Karpas-422 (cell line): ENCODE measurements around the gene PLK1. TPM values are rescaled to one million over a fixed set of nuclear protein-coding genes. Genes with fewer than 3 reads are reported as not detected.

Experiments
- DNase-seq: peaks from one replicate; pipeline ENCODE4 v3.0.0-alpha.2; 2015
- H2AFZ ChIP-seq: fragments of 200-600 bp; sonication (generic); 2 replicates; pipeline ENCODE4 v1.6.1; 2014; ENCODE audit warnings: antibody characterized with exemption, low read length, mixed read lengths
- H3K27ac ChIP-seq: fragments of 200-600 bp; sonication (generic); 2 replicates; pipeline ENCODE4 v1.5.1; 2014; ENCODE audit warnings: mild to moderate bottlenecking, low read length, moderate library complexity
- H3K27me3 ChIP-seq: fragments of 200-600 bp; sonication (generic); 2 replicates; pipeline ENCODE4 v1.6.1; 2014; ENCODE audit warnings: low read length, mixed read lengths
- H3K36me3 ChIP-seq: fragments of 200-600 bp; sonication (generic); 2 replicates; pipeline ENCODE4 v1.6.1; 2014; ENCODE audit warnings: low read length, mixed read lengths; ENCODE audit not compliant: insufficient read depth
- H3K4me1 ChIP-seq: fragments of 200-600 bp; sonication (generic); 2 replicates; pipeline ENCODE4 v1.6.1; 2014; ENCODE audit warnings: mild to moderate bottlenecking, low read length, mixed read lengths
- H3K4me2 ChIP-seq: fragments of 200-600 bp; sonication (generic); 2 replicates; pipeline ENCODE4 v1.6.1; 2014; ENCODE audit warnings: low read length, low read depth, mild to moderate bottlenecking; ENCODE audit not compliant: poor library complexity, severe bottlenecking
- H3K4me3 ChIP-seq: fragments of 200-600 bp; sonication (generic); 2 replicates; pipeline ENCODE4 v1.5.1; 2014; ENCODE audit warnings: mild to moderate bottlenecking, antibody characterized with exemption, low read length, mixed read lengths
- H3K79me2 ChIP-seq: fragments of 200-600 bp; sonication (generic); 2 replicates; pipeline ENCODE4 v1.6.1; 2014; ENCODE audit warnings: mild to moderate bottlenecking, low read length, mixed read lengths
- H3K9ac ChIP-seq: fragments of 200-600 bp; sonication (generic); 2 replicates; pipeline ENCODE4 v1.6.0; 2014; ENCODE audit warnings: low read length
- H3K9me2 ChIP-seq: fragments of 200-600 bp; sonication (generic), shearing (Covaris generic); replicated peaks from 2 replicates; pipeline ENCODE4 v1.6.0; 2014; ENCODE audit warnings: mild to moderate bottlenecking, low read length, moderate library complexity; ENCODE audit not compliant: insufficient read depth
- H3K9me3 ChIP-seq: fragments of 300-700, 200-600 bp; sonication (generic); 2 replicates; pipeline ENCODE4 v1.6.1; 2014; ENCODE audit warnings: low read length, mixed read lengths
- H4K20me1 ChIP-seq: fragments of 200-600 bp; sonication (generic); 2 replicates; pipeline ENCODE4 v1.6.1; 2014; ENCODE audit warnings: mild to moderate bottlenecking, antibody characterized with exemption, low read length, low read depth; ENCODE audit not compliant: insufficient read depth
- total RNA-seq: library from RNA; depleted of rRNA; stranded (reverse); fragments of >200 nt; shearing (Covaris generic); gene quantifications from 2 replicates; pipeline ENCODE4 v1.2.3, GENCODE V29; 2014; ENCODE audit warnings: low replicate concordance

PLK1 gene
- total RNA-seq, 1 experiment from 2014 or later: 36.8 TPM

- Histone ChIP-seq H3K4me1 (peaks cover 24% of the 10 kb centered on the region), H3K27ac (peak overlapping the region; percentile 77; the same call in 1 of the 2 replicates), H3K4me3 (peak overlapping the region; percentile 95), H3K4me2 (peak overlapping the region; percentile 88), H3K79me2 (peaks cover 81% of the 10 kb centered on the region), H3K36me3 (peaks cover 25% of the 10 kb centered on the region), H3K9me3 (no peaks in the 10 kb centered on the region), H4K20me1 (no peaks in the 10 kb centered on the region), H3K9ac (peak overlapping the region; percentile 93), H2AFZ (no peak overlapping the region), H3K9me2 (no peaks in the 10 kb centered on the region), H3K27me3 (no peaks in the 10 kb centered on the region)
- no peak for DNase-seq
These were observed 36.4 kb upstream of the PLK1 start for GRCh38 chr16:23642246-23642774.

- Histone ChIP-seq H3K4me1 (peaks cover 32% of the 10 kb centered on the region), H2AFZ (no peak overlapping the region), H4K20me1 (no peaks in the 10 kb centered on the region), H3K79me2 (peaks cover 91% of the 10 kb centered on the region), H3K4me3 (peak overlapping the region; percentile 30), H3K9me2 (no peaks in the 10 kb centered on the region), H3K27me3 (no peaks in the 10 kb centered on the region), H3K4me2 (peak overlapping the region; percentile 55), H3K9ac (peak overlapping the region; percentile 37), H3K36me3 (peaks cover 45% of the 10 kb centered on the region), H3K9me3 (no peaks in the 10 kb centered on the region), H3K27ac (peak overlapping the region; percentile 88)
- peak; percentile 44 for DNase-seq
These were observed 27.8 kb upstream of the PLK1 start for GRCh38 chr16:23650674-23651416.

GRCh38 chr16:23651943-23652468 is 26.7 kb upstream of the PLK1 start:
- Histone ChIP-seq H3K4me2 (peak overlapping the region; percentile 55), H3K4me3 (no peak overlapping the region), H4K20me1 (no peaks in the 10 kb centered on the region), H3K4me1 (peaks cover 32% of the 10 kb centered on the region), H3K9ac (peak overlapping the region; percentile 37; the same call in 1 of the 2 replicates), H3K79me2 (peaks cover 87% of the 10 kb centered on the region), H3K27me3 (no peaks in the 10 kb centered on the region), H2AFZ (no peak overlapping the region), H3K9me3 (no peaks in the 10 kb centered on the region), H3K27ac (peak overlapping the region; percentile 88), H3K9me2 (no peaks in the 10 kb centered on the region), H3K36me3 (peaks cover 33% of the 10 kb centered on the region; the same call in 1 of the 2 replicates)
- DNase-seq: no peak

GRCh38 chr16:23663918-23664317 is 14.8 kb upstream of the PLK1 start:
- H3K9me2 ChIP-seq: no peaks in the 10 kb centered on the region
- H3K4me2 ChIP-seq: no peak overlapping the region
- H3K79me2 ChIP-seq: peaks cover 13% of the 10 kb centered on the region
- H3K9me3 ChIP-seq: no peaks in the 10 kb centered on the region
- H3K9ac ChIP-seq: no peak overlapping the region
- H3K27me3 ChIP-seq: no peaks in the 10 kb centered on the region
- no peak for DNase-seq
- no peak overlapping the region for H2AFZ ChIP-seq
- peaks cover 65% of the 10 kb centered on the region for H3K36me3 ChIP-seq
- H3K4me1 ChIP-seq: 0 out of 2 replicates have a peak, but pooled peaks cover 1% of the 10 kb centered on the region
- no peaks in the 10 kb centered on the region for H4K20me1 ChIP-seq
- H3K27ac ChIP-seq: no peak overlapping the region
- no peak overlapping the region for H3K4me3 ChIP-seq

- H3K9me3 ChIP-seq: no peaks in the 10 kb centered on the region
- no peaks in the 10 kb centered on the region for H4K20me1 ChIP-seq
- H3K4me3 ChIP-seq: no peak overlapping the region
- no peak overlapping the region for H3K4me2 ChIP-seq
- peaks cover 50% of the 10 kb centered on the region for H3K36me3 ChIP-seq
- no peaks in the 10 kb centered on the region for H3K27me3 ChIP-seq
- no peak overlapping the region for H2AFZ ChIP-seq
- no peak overlapping the region for H3K27ac ChIP-seq
- no peak for DNase-seq
- peaks cover 15% of the 10 kb centered on the region for H3K4me1 ChIP-seq
- H3K9me2 ChIP-seq: no peaks in the 10 kb centered on the region
- peaks cover 10% of the 10 kb centered on the region; the same call in 1 of the 2 replicates for H3K79me2 ChIP-seq
- H3K9ac ChIP-seq: no peak overlapping the region
These were observed 11.9 kb upstream of the PLK1 start for GRCh38 chr16:23666571-23667354.

- no peak overlapping the region for H3K4me2 ChIP-seq
- H3K27me3 ChIP-seq: no peaks in the 10 kb centered on the region
- H3K27ac ChIP-seq: no peak overlapping the region
- peaks cover 44% of the 10 kb centered on the region for H3K36me3 ChIP-seq
- H3K9me3 ChIP-seq: no peaks in the 10 kb centered on the region
- H3K4me3 ChIP-seq: no peak overlapping the region
- H2AFZ ChIP-seq: no peak overlapping the region
- peaks cover 7% of the 10 kb centered on the region; the same call in 1 of the 2 replicates for H3K79me2 ChIP-seq
- H4K20me1 ChIP-seq: no peaks in the 10 kb centered on the region
- H3K9me2 ChIP-seq: no peaks in the 10 kb centered on the region
- H3K9ac ChIP-seq: no peak overlapping the region
- DNase-seq: no peak
- peaks cover 15% of the 10 kb centered on the region for H3K4me1 ChIP-seq
These were observed 11.4 kb upstream of the PLK1 start for GRCh38 chr16:23667355-23667659.

- DNase-seq: no peak
- H3K27ac ChIP-seq: no peak overlapping the region
- H2AFZ ChIP-seq: no peak overlapping the region
- no peak overlapping the region for H3K4me3 ChIP-seq
- H3K4me2 ChIP-seq: no peak overlapping the region
- H3K4me1 ChIP-seq: peaks cover 15% of the 10 kb centered on the region
- H3K9ac ChIP-seq: no peak overlapping the region
- no peaks in the 10 kb centered on the region for H3K79me2 ChIP-seq
- H3K9me2 ChIP-seq: no peaks in the 10 kb centered on the region
- H3K27me3 ChIP-seq: no peaks in the 10 kb centered on the region
- H4K20me1 ChIP-seq: no peaks in the 10 kb centered on the region
- no peaks in the 10 kb centered on the region for H3K9me3 ChIP-seq
- peaks cover 36% of the 10 kb centered on the region for H3K36me3 ChIP-seq
These were observed 10.5 kb upstream of the PLK1 start for GRCh38 chr16:23668225-23668624.

- no peaks in the 10 kb centered on the region for H3K9me3 ChIP-seq
- H3K36me3 ChIP-seq: peaks cover 36% of the 10 kb centered on the region
- H3K9me2 ChIP-seq: no peaks in the 10 kb centered on the region
These were observed 9.8 kb upstream of the PLK1 start for GRCh38 chr16:23668873-23669272.

More at GRCh38 chr16:23668873-23669272, 9.8 kb upstream of the PLK1 start:
- Histone ChIP-seq H4K20me1 (no peaks in the 10 kb centered on the region), H3K79me2 (no peaks in the 10 kb centered on the region), H3K27me3 (no peaks in the 10 kb centered on the region), H3K4me1 (peaks cover 15% of the 10 kb centered on the region), H3K9ac (no peak overlapping the region), H3K4me2 (no peak overlapping the region), H2AFZ (no peak overlapping the region), H3K4me3 (no peak overlapping the region), H3K27ac (no peak overlapping the region)
- no peak for DNase-seq
